Tibial nerve (tissue), 4 donors: ENCODE data around the gene RAB3GAP2.

ENCODE experiments used
- CTCF ChIP-seq, 5 experiments: fragments of 200-600 bp in 3 of 5; fragments of 450-650 bp in 2 of 5; sonication (generic) in 3 of 5; IDR thresholded peaks; one replicate each; pipeline ENCODE4 v1.5.1; 2016 to 2019; ENCODE audit warnings: antibody characterized with exemption in 5 of 5, mild to moderate bottlenecking in 3 of 5, moderate library complexity in 2 of 5
- EP300 ChIP-seq, 2 donors: sonication (generic); formaldehyde crosslinking; IDR thresholded peaks; one replicate each; pipeline ENCODE4 v1.6.1; 2017; ENCODE audit warnings: antibody characterized with exemption in 2 of 2, mild to moderate bottlenecking in 1 of 2
- POLR2A ChIP-seq, 2 donors: fragments of 450-650 bp; IDR thresholded peaks; one replicate each; pipeline ENCODE4 v1.6.1; 2017; ENCODE audit warnings: antibody characterized with exemption in 2 of 2, mild to moderate bottlenecking in 2 of 2, moderate library complexity in 2 of 2

- peak; percentile 68 to 75 for TF ChIP-seq POLR2A (IDR thresholded peaks at IDR 0.05)
- peak in 1 of 5 experiments; percentile 20 for TF ChIP-seq CTCF (IDR thresholded peaks at IDR 0.05)
- peak; percentile 93 to 95 for TF ChIP-seq EP300 (IDR thresholded peaks at IDR 0.05)
These were observed at the start of gene RAB3GAP2 for GRCh38 chr1:220272047-220272840.
